22Rv1 (cell line): ENCODE data around the gene ZDHHC11.
"Not testable (repeated sequence)": the region's sequence is repeated elsewhere in the genome, so short reads cannot be mapped to it uniquely, and the experiment has no call there.

Experiments used
- CTCF ChIP-seq: fragments of 450-650 bp; IDR thresholded peaks from 2 replicates; pipeline ENCODE4 v1.5.1; 2017; ENCODE audit warnings: mild to moderate bottlenecking
- ZFX ChIP-seq: fragments of 450-650 bp; IDR thresholded peaks from 2 replicates; pipeline ENCODE4 v1.6.1; 2017; ENCODE audit warnings: antibody characterized with exemption, borderline replicate concordance

GRCh38 chr5:772547-772890 is 78.3 kb downstream of the ZDHHC11 start:
- not testable (repeated sequence) for TF ChIP-seq CTCF, ZFX
